Esophagus muscularis mucosa (tissue), 2 donors: Measurements from ENCODE around the gene TMEM154.

Experiments used
- EP300 ChIP-seq: sonication (generic); formaldehyde crosslinking; IDR thresholded peaks from one replicate; pipeline ENCODE4 v1.6.1; 2017; ENCODE audit warnings: antibody characterized with exemption
- POLR2A ChIP-seq: fragments of 450-650 bp; IDR thresholded peaks from one replicate; pipeline ENCODE4 v1.6.1; 2017; ENCODE audit warnings: antibody characterized with exemption, moderate library complexity, mild to moderate bottlenecking, low read depth

DNA sequence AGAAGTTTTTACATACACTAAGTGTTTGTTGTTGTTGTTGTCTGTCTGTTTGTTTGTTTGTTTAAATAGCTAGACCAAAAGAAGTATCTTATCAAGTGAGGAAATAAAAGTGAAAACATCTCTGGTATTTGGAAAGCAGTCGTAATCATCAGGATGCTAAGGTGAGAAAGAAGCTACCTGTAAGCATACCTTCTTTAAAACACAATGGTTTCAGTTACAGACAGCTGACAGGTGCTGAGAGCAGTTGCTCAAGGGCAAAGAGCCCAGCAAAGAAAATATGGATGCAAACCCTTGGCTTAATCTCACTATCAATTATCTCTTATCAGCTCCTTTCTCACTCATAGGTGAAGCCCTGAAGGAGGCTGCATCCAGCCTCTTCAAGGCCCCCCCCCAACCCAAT is 101.1 kb downstream of the TMEM154 start:
- no peak for TF ChIP-seq EP300
- TF ChIP-seq POLR2A: no peak
